Measurements from ENCODE around the gene BUD31.

DNA sequence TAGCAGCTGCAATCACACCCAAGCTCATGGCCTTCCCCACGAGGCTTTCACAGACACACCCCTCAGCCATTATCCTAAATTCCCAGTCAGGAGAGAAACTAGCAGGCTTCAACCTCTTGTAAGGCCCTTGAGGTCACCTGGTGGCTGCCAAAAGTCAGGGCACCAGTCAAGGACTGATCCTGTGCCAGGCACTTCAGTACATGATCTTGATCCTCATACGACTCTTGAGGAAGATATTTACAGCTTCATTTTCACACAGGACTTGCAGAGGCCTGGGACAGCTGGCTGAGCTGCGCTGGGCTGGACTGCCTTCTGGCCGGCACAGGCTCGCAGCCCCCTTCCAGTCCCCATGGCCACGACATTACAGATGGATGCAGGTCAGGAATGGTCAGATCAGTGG lies 9.2 kb upstream of the BUD31 start:
- TF ChIP-seq, protein P1, sequence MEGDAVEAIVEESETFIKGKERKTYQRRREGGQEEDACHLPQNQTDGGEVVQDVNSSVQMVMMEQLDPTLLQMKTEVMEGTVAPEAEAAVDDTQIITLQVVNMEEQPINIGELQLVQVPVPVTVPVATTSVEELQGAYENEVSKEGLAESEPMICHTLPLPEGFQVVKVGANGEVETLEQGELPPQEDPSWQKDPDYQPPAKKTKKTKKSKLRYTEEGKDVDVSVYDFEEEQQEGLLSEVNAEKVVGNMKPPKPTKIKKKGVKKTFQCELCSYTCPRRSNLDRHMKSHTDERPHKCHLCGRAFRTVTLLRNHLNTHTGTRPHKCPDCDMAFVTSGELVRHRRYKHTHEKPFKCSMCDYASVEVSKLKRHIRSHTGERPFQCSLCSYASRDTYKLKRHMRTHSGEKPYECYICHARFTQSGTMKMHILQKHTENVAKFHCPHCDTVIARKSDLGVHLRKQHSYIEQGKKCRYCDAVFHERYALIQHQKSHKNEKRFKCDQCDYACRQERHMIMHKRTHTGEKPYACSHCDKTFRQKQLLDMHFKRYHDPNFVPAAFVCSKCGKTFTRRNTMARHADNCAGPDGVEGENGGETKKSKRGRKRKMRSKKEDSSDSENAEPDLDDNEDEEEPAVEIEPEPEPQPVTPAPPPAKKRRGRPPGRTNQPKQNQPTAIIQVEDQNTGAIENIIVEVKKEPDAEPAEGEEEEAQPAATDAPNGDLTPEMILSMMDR (IDR thresholded peaks at IDR 0.05): no peak
- no peak for TF ChIP-seq POLR2A (IDR thresholded peaks at IDR 0.05)
- TF ChIP-seq EP300 (IDR thresholded peaks at IDR 0.05): no peak
